Adipocyte (in vitro differentiated cells): Measurements from ENCODE around the gene WDR27.
"Not testable (repeated sequence)": the region's sequence is repeated elsewhere in the genome, so short reads cannot be mapped to it uniquely, and the experiment has no call there.

Source experiments
- DNase-seq: peaks from one replicate; pipeline ENCODE4 v3.0.0-alpha.2; 2015; ENCODE audit warnings: low read depth
- H3K27me3 ChIP-seq: replicated peaks from 2 replicates; pipeline ENCODE4 v1.7.0; 2013; ENCODE audit warnings: mild to moderate bottlenecking, low read length, moderate library complexity; ENCODE audit not compliant: control insufficient read depth, insufficient read depth
- H3K36me3 ChIP-seq: 2 replicates; pipeline ENCODE4 v1.7.0; 2013; ENCODE audit warnings: low read length, mild to moderate bottlenecking, moderate library complexity; ENCODE audit not compliant: control insufficient read depth, insufficient read depth, severe bottlenecking
- H3K4me1 ChIP-seq: 2 replicates; pipeline ENCODE4 v1.7.0; 2013; ENCODE audit warnings: mild to moderate bottlenecking, low read length, moderate library complexity; ENCODE audit not compliant: control insufficient read depth, insufficient read depth
- H3K4me3 ChIP-seq: 2 replicates; pipeline ENCODE4 v1.7.0; 2013; ENCODE audit warnings: mild to moderate bottlenecking, low read length, moderate library complexity
- H3K9ac ChIP-seq: 2 replicates; pipeline ENCODE4 v1.7.0; 2013; ENCODE audit warnings: mild to moderate bottlenecking, low read length, moderate library complexity
- H3K9me3 ChIP-seq: 2 replicates; pipeline ENCODE4 v1.7.0; 2013; ENCODE audit warnings: mild to moderate bottlenecking, low read length, moderate library complexity; ENCODE audit not compliant: control insufficient read depth

Gene WDR27

DNA sequence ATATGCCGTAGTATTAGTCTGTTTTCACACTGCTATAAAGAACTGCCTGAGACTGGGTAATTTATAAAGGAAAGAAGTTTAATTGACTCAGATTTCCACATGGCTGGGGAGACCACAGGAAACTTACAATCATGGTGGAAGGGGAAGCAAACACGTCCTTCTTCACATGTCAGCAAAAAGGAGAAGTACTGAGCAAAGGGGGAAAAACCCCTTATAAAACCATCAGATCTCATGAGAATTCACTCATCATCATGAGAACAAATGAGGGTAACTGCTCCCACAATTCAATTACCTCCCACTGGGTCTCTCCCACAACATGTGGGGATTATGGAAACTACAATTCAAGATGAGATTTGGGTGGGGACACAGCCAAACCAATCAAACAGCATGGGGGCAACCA, 235.6 kb downstream of the WDR27 start:
- H3K36me3 ChIP-seq, H3K9ac ChIP-seq, H3K27me3 ChIP-seq, H3K4me3 ChIP-seq, DNase-seq, H3K4me1 ChIP-seq: not testable (repeated sequence)
- H3K9me3 ChIP-seq: peaks cover 16% of the 10 kb centered on the region

- H3K9me3 ChIP-seq: peaks cover 21% of the 10 kb centered on the region
- no peak overlapping the region for H3K9ac ChIP-seq
- H3K27me3 ChIP-seq: no peaks in the 10 kb centered on the region
- no peak overlapping the region for H3K4me3 ChIP-seq
- no peak for DNase-seq
- no peaks in the 10 kb centered on the region for H3K36me3 ChIP-seq
- H3K4me1 ChIP-seq: peaks cover 25% of the 10 kb centered on the region
Observed at GRCh38 chr6:169457762-169458161, 244.1 kb downstream of the WDR27 start.

DNA sequence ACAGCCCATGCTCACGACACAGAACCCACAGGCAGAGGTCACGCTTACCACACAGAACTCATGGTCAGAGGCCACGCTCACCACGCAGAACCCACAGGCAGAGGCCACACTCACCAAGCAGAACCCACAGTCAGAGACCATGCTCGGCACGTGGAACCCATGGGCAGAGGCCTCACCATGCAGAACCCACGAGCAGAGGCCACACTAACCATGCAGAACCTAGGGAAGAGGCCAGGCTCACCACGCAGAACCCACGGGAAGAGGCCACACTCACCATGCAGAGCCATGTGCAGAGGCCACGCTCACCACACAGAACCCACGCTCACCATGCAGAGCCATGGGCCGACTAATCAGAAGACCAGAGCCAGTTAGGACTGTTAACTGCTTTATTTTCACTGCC, 245.0 kb downstream of the WDR27 start:
- Histone ChIP-seq H3K4me1 (peaks cover 27% of the 10 kb centered on the region), H3K36me3 (no peaks in the 10 kb centered on the region), H3K27me3 (no peaks in the 10 kb centered on the region), H3K4me3 (no peak overlapping the region), H3K9ac (no peak overlapping the region), H3K9me3 (peaks cover 16% of the 10 kb centered on the region)
- no peak for DNase-seq

- Histone ChIP-seq H3K9me3 (peaks cover 11% of the 10 kb centered on the region), H3K4me1 (peaks cover 33% of the 10 kb centered on the region), H3K4me3 (no peak overlapping the region), H3K36me3 (no peaks in the 10 kb centered on the region), H3K27me3 (no peaks in the 10 kb centered on the region), H3K9ac (no peak overlapping the region)
- DNase-seq: no peak
Observed at GRCh38 chr6:169455470-169455869, 246.4 kb downstream of the WDR27 start.

DNA sequence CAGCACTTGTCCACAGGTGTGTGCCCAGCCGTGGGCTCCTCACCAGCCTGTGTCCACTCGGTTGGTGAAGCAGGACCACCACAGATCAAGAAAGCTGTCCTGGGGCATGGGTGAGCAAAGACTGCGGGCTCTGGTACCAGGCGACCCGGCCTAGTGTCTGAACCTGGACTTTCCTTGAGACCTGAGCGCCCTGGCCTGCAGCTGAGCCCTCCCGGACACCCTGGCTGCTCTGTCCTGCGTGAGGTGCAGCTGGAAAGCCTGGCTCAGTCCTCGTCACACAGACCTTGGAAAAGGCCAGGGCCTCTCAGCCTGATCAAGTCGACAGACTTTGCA, 247.0 kb downstream of the WDR27 start:
- DNase-seq: no peak
- Histone ChIP-seq H3K36me3 (no peaks in the 10 kb centered on the region), H3K9ac (no peak overlapping the region), H3K4me1 (peaks cover 33% of the 10 kb centered on the region), H3K9me3 (peaks cover 5% of the 10 kb centered on the region), H3K27me3 (no peaks in the 10 kb centered on the region), H3K4me3 (no peak overlapping the region)

GRCh38 chr6:169454204-169454871, 247.5 kb downstream of the WDR27 start:
- H3K4me3 ChIP-seq: no peak overlapping the region
- DNase-seq: peak; percentile 42
- peaks cover 33% of the 10 kb centered on the region for H3K4me1 ChIP-seq
- H3K36me3 ChIP-seq: no peaks in the 10 kb centered on the region
- H3K9ac ChIP-seq: no peak overlapping the region
- H3K9me3 ChIP-seq: no peaks in the 10 kb centered on the region
- no peaks in the 10 kb centered on the region for H3K27me3 ChIP-seq

DNA sequence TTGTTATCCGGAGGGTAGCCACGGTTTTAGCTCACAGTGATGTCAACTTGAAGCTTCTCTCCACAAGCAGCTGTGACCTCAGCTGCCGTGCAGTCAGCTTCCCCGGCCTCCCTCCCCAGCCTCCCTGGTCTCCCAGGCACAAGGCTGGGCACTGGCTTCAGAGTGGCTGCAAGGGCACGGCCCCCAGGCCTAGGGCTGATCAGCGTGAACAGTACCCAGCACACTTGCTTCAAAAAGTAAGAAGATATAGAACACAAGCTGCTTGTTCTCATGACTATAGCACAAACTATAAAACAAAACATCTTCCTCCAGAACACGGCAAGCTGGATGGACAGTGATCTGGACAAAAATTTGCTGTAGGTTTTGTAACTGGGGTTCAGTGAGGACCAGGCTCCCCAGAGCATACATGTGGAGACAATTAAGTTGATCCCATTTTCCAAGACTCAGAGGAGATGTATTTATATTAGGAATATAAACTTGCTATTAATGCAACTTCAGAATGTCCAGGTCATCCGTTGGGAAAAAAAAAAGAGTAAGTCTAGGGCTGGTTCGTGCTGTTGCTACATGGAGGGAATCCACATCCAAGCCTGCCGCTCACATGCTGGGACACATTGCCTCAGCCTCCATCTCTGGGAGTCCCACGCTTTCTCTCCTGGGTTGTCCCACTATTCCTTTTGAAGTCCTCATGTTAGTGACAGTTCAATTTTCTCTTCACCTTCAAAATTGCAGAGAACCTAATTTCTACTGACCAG, 248.8 kb downstream of the WDR27 start:
- no peak for DNase-seq
- Histone ChIP-seq H3K4me1 (peaks cover 33% of the 10 kb centered on the region), H3K4me3 (peak overlapping the region; percentile 72), H3K9me3 (no peaks in the 10 kb centered on the region), H3K9ac (peak overlapping the region; percentile 80), H3K27me3 (no peaks in the 10 kb centered on the region), H3K36me3 (no peaks in the 10 kb centered on the region)

DNA sequence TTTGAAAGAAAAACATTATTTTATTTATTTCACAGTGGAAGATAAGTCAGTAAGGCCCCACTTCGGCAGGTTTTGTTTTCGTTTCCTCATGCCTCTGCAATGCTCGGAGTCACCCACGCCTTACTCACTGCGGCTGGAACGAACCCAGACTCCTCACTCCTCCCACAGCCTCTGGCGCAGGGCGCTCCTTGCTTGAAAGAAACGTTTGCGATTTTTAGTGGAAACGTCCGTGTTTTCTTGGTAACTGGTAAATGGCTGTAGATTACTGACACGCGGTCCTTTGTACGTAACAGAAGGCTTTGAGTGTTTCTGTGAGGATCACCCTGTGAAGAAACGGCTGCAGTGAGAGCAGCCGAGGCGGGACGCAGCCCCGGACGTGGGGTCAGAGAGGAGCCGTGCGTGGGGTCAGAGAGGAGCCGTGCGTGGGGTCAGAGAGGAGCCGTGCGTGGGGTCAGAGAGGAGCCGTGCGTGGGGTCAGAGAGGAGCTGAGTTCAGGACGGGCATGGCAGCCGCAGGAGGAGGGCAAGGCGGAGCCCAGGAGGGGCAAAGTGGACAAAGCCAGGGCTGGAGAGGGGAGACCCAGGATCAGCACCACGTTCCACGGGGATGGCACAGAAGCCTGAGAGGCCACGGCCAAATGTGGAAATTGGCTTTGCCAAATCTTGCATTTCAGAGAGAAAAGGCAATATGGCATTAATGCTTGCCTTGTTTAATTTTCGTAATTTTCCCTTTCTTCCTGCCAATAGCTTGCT, 249.5 kb downstream of the WDR27 start:
- peak overlapping the region; percentile 80 for H3K9ac ChIP-seq
- no peaks in the 10 kb centered on the region for H3K27me3 ChIP-seq
- peak overlapping the region; percentile 72 for H3K4me3 ChIP-seq
- no peaks in the 10 kb centered on the region for H3K36me3 ChIP-seq
- H3K9me3 ChIP-seq: no peaks in the 10 kb centered on the region
- H3K4me1 ChIP-seq: peaks cover 33% of the 10 kb centered on the region
- DNase-seq: peak; percentile 86

GRCh38 chr6:169451065-169451838, 250.6 kb downstream of the WDR27 start:
- Histone ChIP-seq H3K36me3 (no peaks in the 10 kb centered on the region), H3K9me3 (no peaks in the 10 kb centered on the region), H3K27me3 (no peaks in the 10 kb centered on the region), H3K9ac (peak overlapping the region; percentile 80), H3K4me1 (peaks cover 33% of the 10 kb centered on the region), H3K4me3 (peak overlapping the region; percentile 72)
- no peak for DNase-seq

DNA sequence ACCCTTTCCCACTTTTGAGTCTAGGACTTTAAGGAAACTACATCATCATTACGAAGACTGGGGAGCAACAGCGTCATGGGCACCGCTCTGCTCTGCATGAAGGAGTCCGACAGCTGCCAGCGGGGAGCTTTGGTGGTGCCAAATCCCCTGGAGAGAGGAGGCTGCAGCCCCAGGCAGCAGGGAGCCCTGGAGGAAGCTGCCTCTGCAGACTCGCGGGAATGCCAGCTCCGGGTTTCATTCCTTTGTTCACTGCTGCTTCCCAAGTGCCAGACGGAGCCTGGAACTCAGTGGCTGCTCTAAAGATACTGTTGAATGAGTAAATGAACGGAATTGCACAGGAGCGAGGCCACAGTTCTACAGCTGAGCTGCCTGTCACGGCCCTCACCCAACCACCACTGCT, 251.7 kb downstream of the WDR27 start:
- no peak overlapping the region for H3K9ac ChIP-seq
- no peak for DNase-seq
- H3K36me3 ChIP-seq: no peaks in the 10 kb centered on the region
- no peaks in the 10 kb centered on the region for H3K9me3 ChIP-seq
- no peaks in the 10 kb centered on the region for H3K27me3 ChIP-seq
- H3K4me3 ChIP-seq: no peak overlapping the region
- H3K4me1 ChIP-seq: peaks cover 29% of the 10 kb centered on the region

GRCh38 chr6:169449221-169449620, 252.6 kb downstream of the WDR27 start:
- Histone ChIP-seq H3K4me1 (peaks cover 21% of the 10 kb centered on the region), H3K9me3 (no peaks in the 10 kb centered on the region), H3K4me3 (no peak overlapping the region), H3K27me3 (no peaks in the 10 kb centered on the region), H3K9ac (no peak overlapping the region), H3K36me3 (no peaks in the 10 kb centered on the region)
- no peak for DNase-seq
